GM21717 (cell line): ENCODE measurements around the gene FRA10AC1.

Experiments used
- ATAC-seq: cut with Tn5 transposase; IDR thresholded peaks from one replicate; pipeline ENCODE4 v1.9.1; 2021; ENCODE audit warnings: mild to moderate bottlenecking, moderate library complexity; ENCODE audit not compliant: unreplicated experiment

FRA10AC1 gene

DNA sequence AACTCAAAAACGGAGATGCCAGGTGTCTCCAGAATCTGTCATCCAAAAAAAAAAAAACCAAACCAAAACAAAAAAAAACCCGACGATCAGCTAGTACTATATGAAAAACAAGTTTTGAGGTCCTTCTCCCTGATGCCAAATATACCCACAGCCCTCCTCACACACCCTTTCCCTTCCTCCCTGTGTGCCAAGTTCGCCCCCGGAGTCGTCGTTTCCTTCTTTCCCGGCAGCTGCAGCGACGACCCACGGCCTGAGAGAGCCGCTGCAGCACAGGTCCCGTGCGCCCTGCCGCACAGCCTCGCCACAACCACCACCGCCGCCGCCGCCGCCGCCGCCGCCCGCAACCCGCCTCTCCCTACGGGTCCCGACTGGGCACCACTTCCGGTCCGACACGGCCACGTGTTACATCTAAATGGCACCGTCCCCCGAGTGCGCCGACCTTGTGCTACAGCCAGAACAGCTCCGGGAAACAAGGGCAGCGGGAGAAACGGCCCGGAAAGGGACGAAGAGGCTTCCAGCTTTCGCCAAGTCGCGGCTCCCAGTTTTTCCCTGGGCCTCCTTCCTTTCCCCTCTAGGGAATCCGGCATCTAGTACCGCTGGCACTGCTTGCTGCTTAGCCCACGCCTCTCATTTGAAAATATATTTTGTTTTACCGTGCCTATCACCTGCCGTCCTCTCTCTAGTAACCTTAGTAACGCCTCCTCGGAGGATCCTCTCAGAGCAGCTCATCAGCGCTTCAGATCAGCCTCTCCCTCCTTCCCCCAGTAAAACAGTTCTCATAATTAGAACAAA, at the start of gene FRA10AC1:
FRA10AC1 (minus strand) TSS at position 383 of the 792 bp plus-strand sequence. CDS start 2,486 bp downstream, outside the sequence.
- peak; percentile 80 for ATAC-seq

DNA sequence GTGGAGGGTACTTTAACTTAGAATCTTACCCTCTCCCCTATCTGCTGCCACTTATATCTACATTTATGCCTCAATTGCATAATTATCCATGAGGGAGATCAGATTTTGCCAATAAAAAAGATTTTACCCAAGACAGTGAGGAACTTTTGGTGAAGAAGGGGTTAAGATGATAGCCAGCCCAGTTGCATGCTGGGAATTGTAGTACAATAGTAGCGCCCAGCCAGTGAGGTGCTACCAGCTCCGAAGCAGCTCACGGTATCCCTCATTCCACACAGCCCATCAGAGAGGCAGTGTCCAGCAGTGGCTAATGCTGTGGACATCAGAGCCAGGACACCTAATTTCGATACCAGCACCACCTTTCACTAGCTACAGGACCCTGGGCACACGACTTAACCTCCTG, 49.4 kb upstream of the FRA10AC1 start:
- ATAC-seq: no peak

- no peak for ATAC-seq
These were observed 48.7 kb upstream of the FRA10AC1 start for GRCh38 chr10:93751124-93751523.

GRCh38 chr10:93749218-93749799, 46.9 kb upstream of the FRA10AC1 start:
- ATAC-seq: no peak

- no peak for ATAC-seq
These were observed 44.5 kb upstream of the FRA10AC1 start for GRCh38 chr10:93746844-93747284.

GRCh38 chr10:93745408-93746065, 43.1 kb upstream of the FRA10AC1 start:
- no peak for ATAC-seq

GRCh38 chr10:93742633-93743349, 40.4 kb upstream of the FRA10AC1 start:
- ATAC-seq: peak; percentile 90

GRCh38 chr10:93741367-93741766, 39.0 kb upstream of the FRA10AC1 start:
- ATAC-seq: no peak

- no peak for ATAC-seq
These were observed 23.6 kb upstream of the FRA10AC1 start for GRCh38 chr10:93726024-93726423.

DNA sequence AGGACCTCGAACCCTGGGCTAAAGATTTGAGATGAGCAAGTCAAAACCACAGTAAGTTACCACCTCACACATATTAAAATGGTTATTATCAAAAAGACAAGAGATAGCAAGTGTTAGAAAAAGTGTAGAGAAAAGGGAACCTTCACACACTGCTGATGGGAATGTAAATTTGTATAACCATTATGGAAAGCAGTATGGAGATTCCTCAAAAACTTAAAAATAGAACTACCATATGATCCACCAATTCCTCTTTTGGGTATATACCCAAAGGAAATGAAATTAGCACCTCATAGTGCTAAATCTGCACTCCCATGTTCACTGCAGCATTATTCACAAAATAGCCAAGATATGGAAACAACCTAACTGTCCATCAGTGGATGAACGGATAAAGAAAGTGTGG, 20.8 kb upstream of the FRA10AC1 start:
- no peak for ATAC-seq

DNA sequence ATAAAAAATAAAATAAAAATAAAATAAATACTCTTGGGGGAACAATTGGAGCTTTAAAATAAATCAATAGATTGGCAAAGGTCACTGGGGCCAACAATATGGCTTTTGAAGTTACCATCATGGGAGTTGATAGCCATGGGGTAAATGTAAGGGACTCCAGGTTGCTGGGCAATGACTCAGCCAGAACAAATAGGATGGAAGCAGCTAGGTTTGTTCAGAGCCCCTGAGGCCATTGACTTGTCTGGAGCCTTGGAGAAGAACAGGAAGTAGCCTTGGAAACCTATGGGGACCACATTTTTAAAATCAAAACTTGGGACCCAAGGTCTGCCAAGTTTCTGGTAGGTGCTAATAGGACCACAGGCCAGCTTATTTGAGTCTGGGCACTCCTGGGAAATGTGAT, 20.2 kb upstream of the FRA10AC1 start:
- ATAC-seq: no peak

DNA sequence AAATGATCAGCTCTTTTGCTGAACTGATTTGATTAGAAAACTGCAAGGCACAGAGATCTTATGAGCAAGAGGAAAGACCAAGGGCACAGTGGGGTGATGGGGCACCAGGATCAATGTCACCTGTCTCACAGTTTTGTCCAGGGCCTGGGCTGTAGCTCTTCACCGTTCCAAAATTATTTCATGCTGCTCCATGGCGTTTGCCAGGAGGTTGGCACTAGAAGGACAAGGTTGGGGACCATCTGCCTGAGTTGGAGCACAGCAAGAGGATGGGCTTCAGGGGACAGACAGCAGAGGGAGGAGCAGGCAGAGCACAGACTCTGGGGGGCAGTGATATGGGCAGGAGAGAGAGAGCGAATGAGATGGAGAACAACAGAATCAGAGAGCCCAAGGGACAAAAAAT, 17.5 kb upstream of the FRA10AC1 start:
- ATAC-seq: no peak

- ATAC-seq: no peak
These were observed 16.7 kb upstream of the FRA10AC1 start for GRCh38 chr10:93718937-93719725.

DNA sequence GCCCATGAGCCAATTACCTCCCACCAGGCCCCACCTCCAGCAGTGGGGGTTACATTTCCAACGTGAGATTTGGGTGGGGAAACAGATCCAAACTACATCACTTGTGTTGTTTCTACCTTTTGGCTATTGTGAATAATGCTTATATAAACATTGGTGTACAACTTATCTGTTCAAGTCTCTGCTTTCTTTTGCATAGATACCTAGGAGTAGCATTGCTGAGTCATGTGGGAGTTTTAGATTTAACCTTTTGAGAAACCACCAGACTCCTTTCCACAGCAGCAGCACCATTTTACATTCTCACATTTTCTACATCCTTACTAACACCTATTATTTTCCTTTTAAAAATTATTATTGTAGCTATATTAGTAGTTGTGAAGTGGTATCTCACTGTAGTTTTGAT, 14.4 kb upstream of the FRA10AC1 start:
- ATAC-seq: no peak

GRCh38 chr10:93715345-93715744, 13.0 kb upstream of the FRA10AC1 start:
- ATAC-seq: peak; percentile 92

GRCh38 chr10:93712593-93712992, 10.2 kb upstream of the FRA10AC1 start:
- no peak for ATAC-seq

DNA sequence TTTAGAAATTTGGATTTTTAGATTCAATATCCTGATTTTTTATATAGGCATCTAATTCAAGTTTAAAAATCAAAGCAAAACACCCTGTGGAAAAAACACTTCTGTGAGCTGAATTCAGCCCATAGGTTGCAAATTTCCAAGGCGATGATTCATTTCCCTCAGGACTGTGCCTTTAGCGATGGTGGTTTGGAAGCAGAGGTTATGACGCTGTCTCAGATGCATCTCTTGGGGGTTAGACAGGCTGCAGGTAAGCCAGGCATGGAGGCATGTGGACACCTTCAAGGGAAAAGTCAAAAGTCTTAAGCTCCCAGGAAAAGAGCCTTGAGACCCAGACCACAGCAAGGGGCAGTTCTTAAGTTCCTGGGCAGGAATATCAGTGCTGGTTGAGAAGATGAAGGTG, 9.5 kb upstream of the FRA10AC1 start:
- no peak for ATAC-seq

DNA sequence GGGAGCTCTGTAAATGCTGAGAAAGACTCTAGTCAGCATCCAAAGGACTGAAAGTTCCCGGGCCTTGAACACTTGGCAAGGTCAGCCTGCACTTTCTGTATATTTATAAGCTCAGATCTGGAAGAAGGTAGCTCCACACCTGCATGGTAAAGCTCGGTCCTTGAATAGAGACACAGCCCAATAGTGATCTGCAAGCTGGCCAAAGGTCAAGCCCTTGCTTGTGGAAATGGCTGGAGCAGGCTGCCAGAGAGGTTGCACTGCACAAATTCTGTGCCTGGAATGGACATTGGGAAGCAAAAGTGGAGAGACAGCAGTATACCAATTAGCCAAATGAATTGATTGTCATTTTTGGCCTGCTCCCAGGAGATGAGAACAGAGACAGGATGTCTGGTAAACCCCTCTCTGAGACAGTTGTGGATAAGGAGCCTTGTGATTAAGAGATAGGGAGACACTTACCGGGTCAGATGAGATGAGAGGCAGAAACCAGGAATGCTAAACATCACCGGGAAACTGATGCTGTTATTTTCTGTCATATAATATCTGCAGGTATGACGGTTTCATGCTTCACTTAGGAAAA, 8.0 kb upstream of the FRA10AC1 start:
- no peak for ATAC-seq

DNA sequence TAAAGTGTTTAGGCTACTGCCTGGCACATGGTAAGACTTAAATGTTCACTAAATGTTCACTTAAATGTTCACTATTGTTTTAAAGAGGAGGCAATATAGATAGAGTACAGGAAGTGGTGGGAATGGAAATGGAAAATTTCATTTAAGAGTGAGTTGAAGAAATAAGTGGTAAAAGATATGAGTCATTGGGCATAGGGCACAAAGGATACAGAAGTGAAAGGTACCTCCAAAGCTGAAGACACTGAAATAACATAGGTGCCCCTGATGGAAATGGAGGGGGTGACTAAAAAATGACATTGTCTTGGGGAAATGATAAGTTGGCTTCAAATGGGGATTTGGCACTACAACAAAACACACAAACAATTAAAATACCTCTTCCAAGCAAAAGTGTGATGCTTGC, 5.2 kb upstream of the FRA10AC1 start:
- ATAC-seq: no peak

DNA sequence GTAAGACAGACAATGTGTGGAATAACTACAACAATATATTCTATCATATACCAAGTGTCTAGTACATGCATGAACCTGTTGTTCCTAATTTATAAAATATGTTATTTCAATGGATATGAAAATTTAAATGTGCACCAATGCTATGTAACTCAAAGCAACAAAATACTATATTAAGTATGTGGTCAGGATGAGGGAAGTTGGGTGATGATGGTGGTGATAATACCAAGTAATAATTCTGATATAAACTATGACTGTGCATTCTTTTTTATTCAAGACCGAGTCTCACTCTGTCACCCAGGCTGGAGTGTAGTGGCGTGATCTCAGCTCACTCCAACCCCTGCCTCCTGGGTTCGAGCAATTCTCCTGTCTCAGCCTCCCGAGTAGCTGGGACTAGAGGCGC, 2.1 kb upstream of the FRA10AC1 start:
- ATAC-seq: no peak
